Activated CD8-positive, alpha-beta T cell treated with anti-CD3 and anti-CD28 coated beads, Interleukin-2, amount 10 ng/mL, durations not matched to agents 7 days and 5 days (primary cell): ENCODE results near the gene SLC22A17. TPM values are rescaled to one million over a fixed set of nuclear protein-coding genes. Genes with fewer than 3 reads are reported as not detected.

Experiments
- ATAC-seq: fragments of 150-1000 bp; cut with Tn5 transposase; one replicate; pipeline ENCODE4 v1.10.0; 2021; ENCODE audit warnings: moderate library complexity
- CTCF ChIA-PET: fragments of 350-600 bp; sonication (Branson Sonifier 250); formaldehyde crosslinking; loops from one replicate; lab custom pipeline; 2021; ENCODE audit warnings: antibody characterized with exemption; lab: Charles Lee
- POLR2A ChIA-PET: fragments of 350-600 bp; sonication (Branson Sonifier 250); formaldehyde crosslinking; loops from one replicate; lab custom pipeline; 2021; ENCODE audit warnings: antibody characterized with exemption; lab: Charles Lee
- DNase-seq: peaks from one replicate; pipeline ENCODE4 v3.0.0-alpha.2; 2020
- H3K27ac Mint-ChIP-seq: one replicate; pipeline ENCODE4 v1.8.0; 2021; ENCODE audit warnings: mild to moderate bottlenecking, mixed read lengths
- H3K27me3 Mint-ChIP-seq: one replicate; pipeline ENCODE4 v1.8.0; 2021; ENCODE audit warnings: low read depth, mixed read lengths
- H3K36me3 Mint-ChIP-seq: one replicate; pipeline ENCODE4 v1.8.0; 2021; ENCODE audit warnings: low read depth, mixed read lengths
- H3K4me1 Mint-ChIP-seq: one replicate; pipeline ENCODE4 v1.8.0; 2021; ENCODE audit warnings: low read depth, mixed read lengths
- H3K4me3 Mint-ChIP-seq: one replicate; pipeline ENCODE4 v1.8.0; 2021; ENCODE audit warnings: mild to moderate bottlenecking, mixed read lengths
- H3K9me3 Mint-ChIP-seq: one replicate; pipeline ENCODE4 v1.8.0; 2022; ENCODE audit warnings: mixed read lengths; ENCODE audit not compliant: insufficient read depth
- total RNA-seq, 2 experiments: library from RNA; stranded (reverse); gene quantifications; one replicate each; pipeline ENCODE4 v1.2.3, GENCODE V29; 2021

The SLC22A17 gene
- total RNA-seq, 2 experiments from 2014 or later = 0.94 to 1.1 TPM

- DNase-seq (no peak), ATAC-seq (no peak)
- Mint-ChIP-seq H3K27ac (no peak overlapping the region), H3K4me3 (no peak overlapping the region), H3K9me3 (no peaks in the 10 kb centered on the region), H3K36me3 (no peaks in the 10 kb centered on the region), H3K4me1 (peaks cover 2% of the 10 kb centered on the region), H3K27me3 (peaks cover 28% of the 10 kb centered on the region)
- POLR2A ChIA-PET = no interaction called here
- CTCF ChIA-PET = interaction anchor here (1.0 to 1.8 kb wide), 3 partner anchors 9 to 20 kb away, joined by 4 to 8 read pairs (median 4); no protein-coding TSS in a partner anchor
Observed at GRCh38 chr14:23359722-23360447, 7.2 kb upstream of the SLC22A17 start.

GRCh38 chr14:23359167-23359626, 6.5 kb upstream of the SLC22A17 start:
- ATAC-seq (no peak), DNase-seq (no peak)
- Mint-ChIP-seq H3K4me3 (no peak overlapping the region), H3K27ac (no peak overlapping the region), H3K36me3 (no peaks in the 10 kb centered on the region), H3K9me3 (no peaks in the 10 kb centered on the region), H3K4me1 (no peaks in the 10 kb centered on the region), H3K27me3 (peaks cover 25% of the 10 kb centered on the region)
- POLR2A ChIA-PET = no interaction called here
- CTCF ChIA-PET = interaction anchor here (1.8 to 2.7 kb wide), 2 partner anchors 10 to 21 kb away, joined by 4 to 9 read pairs; no protein-coding TSS in a partner anchor

GRCh38 chr14:23358553-23359166, 6.0 kb upstream of the SLC22A17 start:
- ChIA-PET POLR2A (no interaction called here), CTCF (interaction anchor here (1.8 to 2.7 kb wide), 2 partner anchors 11 to 21 kb away, joined by 4 to 9 read pairs; no protein-coding TSS in a partner anchor)
- H3K36me3 Mint-ChIP-seq = no peaks in the 10 kb centered on the region
- no peaks in the 10 kb centered on the region for H3K9me3 Mint-ChIP-seq
- no peak for ATAC-seq
- no peak for DNase-seq
- no peak overlapping the region for H3K27ac Mint-ChIP-seq
- H3K4me1 Mint-ChIP-seq = no peaks in the 10 kb centered on the region
- H3K27me3 Mint-ChIP-seq = peaks cover 27% of the 10 kb centered on the region
- H3K4me3 Mint-ChIP-seq = no peak overlapping the region

- POLR2A ChIA-PET = no interaction called here
- Mint-ChIP-seq H3K9me3 (no peaks in the 10 kb centered on the region), H3K4me3 (no peak overlapping the region), H3K36me3 (no peaks in the 10 kb centered on the region), H3K4me1 (peaks cover 2% of the 10 kb centered on the region), H3K27me3 (peaks cover 31% of the 10 kb centered on the region), H3K27ac (no peak overlapping the region)
- CTCF ChIA-PET = interaction anchor here (2.7 kb wide), 1 partner anchor 22 kb away, joined by 9 read pairs; no protein-coding TSS in a partner anchor
- DNase-seq = no peak
- ATAC-seq = no peak
Observed at GRCh38 chr14:23358042-23358441, 5.4 kb upstream of the SLC22A17 start.

- CTCF ChIA-PET = interaction anchor here (2.7 kb wide), 1 partner anchor 23 kb away, joined by 9 read pairs; no protein-coding TSS in a partner anchor
- peaks cover 35% of the 10 kb centered on the region for H3K27me3 Mint-ChIP-seq
- H3K4me1 Mint-ChIP-seq = peaks cover 6% of the 10 kb centered on the region
- no peaks in the 10 kb centered on the region for H3K9me3 Mint-ChIP-seq
- H3K4me3 Mint-ChIP-seq = no peak overlapping the region
- ATAC-seq = no peak
- no peaks in the 10 kb centered on the region for H3K36me3 Mint-ChIP-seq
- POLR2A ChIA-PET = no interaction called here
- H3K27ac Mint-ChIP-seq = no peak overlapping the region
- DNase-seq = no peak
Observed at GRCh38 chr14:23357261-23357660, 4.6 kb upstream of the SLC22A17 start.

GRCh38 chr14:23356662-23357061, 4.0 kb upstream of the SLC22A17 start:
- CTCF ChIA-PET = interaction anchor here (2.7 kb wide), 1 partner anchor 23 kb away, joined by 9 read pairs; no protein-coding TSS in a partner anchor
- DNase-seq = no peak
- Mint-ChIP-seq H3K27ac (no peak overlapping the region), H3K27me3 (peaks cover 35% of the 10 kb centered on the region), H3K9me3 (no peaks in the 10 kb centered on the region), H3K4me3 (no peak overlapping the region), H3K36me3 (no peaks in the 10 kb centered on the region), H3K4me1 (peaks cover 6% of the 10 kb centered on the region)
- no peak for ATAC-seq
- POLR2A ChIA-PET = no interaction called here

- Mint-ChIP-seq H3K36me3 (no peaks in the 10 kb centered on the region), H3K4me3 (no peak overlapping the region), H3K27ac (no peak overlapping the region), H3K9me3 (no peaks in the 10 kb centered on the region), H3K27me3 (peaks cover 40% of the 10 kb centered on the region), H3K4me1 (peaks cover 9% of the 10 kb centered on the region)
- ATAC-seq (no peak), DNase-seq (no peak)
- ChIA-PET POLR2A (no interaction called here), CTCF (no interaction called here)
Observed at GRCh38 chr14:23355871-23356435, 3.3 kb upstream of the SLC22A17 start.

GRCh38 chr14:23354990-23355389, 2.3 kb upstream of the SLC22A17 start:
- H3K4me3 Mint-ChIP-seq = no peak overlapping the region
- no peaks in the 10 kb centered on the region for H3K9me3 Mint-ChIP-seq
- peaks cover 47% of the 10 kb centered on the region for H3K27me3 Mint-ChIP-seq
- DNase-seq = no peak
- peaks cover 9% of the 10 kb centered on the region for H3K4me1 Mint-ChIP-seq
- POLR2A ChIA-PET = interaction anchor here (1.1 kb wide), 1 partner anchor 10 kb away, joined by 3 read pairs; no protein-coding TSS in a partner anchor
- no peak for ATAC-seq
- CTCF ChIA-PET = no interaction called here
- H3K27ac Mint-ChIP-seq = no peak overlapping the region
- H3K36me3 Mint-ChIP-seq = no peaks in the 10 kb centered on the region

GRCh38 chr14:23353433-23353780, 720 bp upstream of the SLC22A17 start:
- H3K27me3 Mint-ChIP-seq = peaks cover 46% of the 10 kb centered on the region
- POLR2A ChIA-PET = interaction anchor here (1.5 kb wide), 1 partner anchor 40 kb away, joined by 3 read pairs; no protein-coding TSS in a partner anchor
- no peaks in the 10 kb centered on the region for H3K36me3 Mint-ChIP-seq
- ATAC-seq (no peak), DNase-seq (no peak)
- H3K9me3 Mint-ChIP-seq = no peaks in the 10 kb centered on the region
- H3K4me1 Mint-ChIP-seq = peaks cover 9% of the 10 kb centered on the region
- H3K27ac Mint-ChIP-seq = no peak overlapping the region
- H3K4me3 Mint-ChIP-seq = no peak overlapping the region
- CTCF ChIA-PET = interaction anchor here (0.9 to 1.3 kb wide), 4 partner anchors 9 to 29 kb away, joined by 3 to 5 read pairs (median 3); no protein-coding TSS in a partner anchor

GRCh38 chr14:23351681-23352505, 794 bp downstream of the SLC22A17 start:
- DNase-seq (no peak), ATAC-seq (peak; percentile 20)
- Mint-ChIP-seq H3K27me3 (peaks cover 44% of the 10 kb centered on the region), H3K36me3 (no peaks in the 10 kb centered on the region), H3K27ac (no peak overlapping the region), H3K4me3 (no peak overlapping the region), H3K4me1 (peaks cover 9% of the 10 kb centered on the region), H3K9me3 (no peaks in the 10 kb centered on the region)
- ChIA-PET POLR2A (no interaction called here), CTCF (interaction anchor here (0.9 to 1.2 kb wide), 4 partner anchors 23 to 75 kb away, joined by 3 to 5 read pairs (median 3); no protein-coding TSS in a partner anchor)
